DOHH2 (cell line): ENCODE data around the gene FMR1.
A peak's percentile ranks its signal among the peaks of the same experiment; 100 is the strongest.

Source experiments
- H3F3A ChIP-seq: fragments of 200-600 bp; sonication (generic), shearing (Covaris generic); 2 replicates; pipeline ENCODE4 v1.6.0; 2016; ENCODE audit warnings: antibody characterized with exemption, mild to moderate bottlenecking; ENCODE audit not compliant: control insufficient read depth, insufficient read depth
- H3K27ac ChIP-seq: fragments of 200-600 bp; sonication (generic); 2 replicates; pipeline ENCODE4 v1.5.1; 2014; ENCODE audit warnings: low read depth, mild to moderate bottlenecking, low read length, moderate library complexity
- H3K27me3 ChIP-seq: fragments of 200-600 bp; sonication (generic); 2 replicates; pipeline ENCODE4 v1.6.1; 2014; ENCODE audit warnings: mild to moderate bottlenecking, low read length, mixed read lengths; ENCODE audit not compliant: control insufficient read depth
- H3K36me3 ChIP-seq: fragments of 200-600 bp; sonication (generic); 2 replicates; pipeline ENCODE4 v1.6.1; 2014; ENCODE audit warnings: mild to moderate bottlenecking, low read length, moderate library complexity, mixed read lengths; ENCODE audit not compliant: control insufficient read depth
- H3K4me1 ChIP-seq: fragments of 200-600 bp; sonication (generic); 2 replicates; pipeline ENCODE4 v1.6.1; 2014; ENCODE audit warnings: mild to moderate bottlenecking, low read length, mixed read lengths; ENCODE audit not compliant: control insufficient read depth
- H3K4me2 ChIP-seq: fragments of 200-600 bp; sonication (generic); 2 replicates; pipeline ENCODE4 v1.6.0; 2014; ENCODE audit warnings: mild to moderate bottlenecking, low read length, moderate library complexity
- H3K4me3 ChIP-seq: fragments of 200-600 bp; sonication (generic); 2 replicates; pipeline ENCODE4 v1.5.1; 2014; ENCODE audit warnings: mild to moderate bottlenecking, low read length, mixed read lengths
- H3K79me2 ChIP-seq: fragments of 200-600 bp; sonication (generic); 2 replicates; pipeline ENCODE4 v1.6.1; 2014; ENCODE audit warnings: mild to moderate bottlenecking, low read length, mixed read lengths; ENCODE audit not compliant: control insufficient read depth
- H3K9me2 ChIP-seq: fragments of 200-600 bp; sonication (generic); replicated peaks from 2 replicates; pipeline ENCODE4 v1.6.1; 2014; ENCODE audit warnings: mild to moderate bottlenecking, low read length, mixed read lengths; ENCODE audit not compliant: control insufficient read depth
- H3K9me3 ChIP-seq: fragments of 200-600 bp; sonication (generic); 2 replicates; pipeline ENCODE4 v1.6.1; 2014; ENCODE audit warnings: antibody characterized with exemption, low read length, mixed read lengths; ENCODE audit not compliant: control insufficient read depth, insufficient read depth
- H4K20me1 ChIP-seq: fragments of 200-600 bp; sonication (generic); 2 replicates; pipeline ENCODE4 v1.6.0; 2014; ENCODE audit warnings: low read depth, mild to moderate bottlenecking, antibody characterized with exemption, low read length, moderate library complexity; ENCODE audit not compliant: control insufficient read depth, insufficient read depth
- EZH2phosphoT487 ChIP-seq: fragments of 200-600 bp; sonication (generic); IDR thresholded peaks from 2 replicates; pipeline ENCODE4 v1.6.1; 2017; ENCODE audit warnings: borderline replicate concordance, mild to moderate bottlenecking, antibody characterized with exemption, low read length, moderate library complexity, mixed read lengths
- TF ChIP-seq, protein P1 (sequence below): fragments of 200-600 bp; sonication (generic); IDR thresholded peaks from one replicate; pipeline ENCODE4 v1.5.1; 2014; ENCODE audit warnings: antibody characterized with exemption, mild to moderate bottlenecking, low read depth, low read length; ENCODE audit not compliant: poor library complexity, severe bottlenecking

FMR1 gene

DNA sequence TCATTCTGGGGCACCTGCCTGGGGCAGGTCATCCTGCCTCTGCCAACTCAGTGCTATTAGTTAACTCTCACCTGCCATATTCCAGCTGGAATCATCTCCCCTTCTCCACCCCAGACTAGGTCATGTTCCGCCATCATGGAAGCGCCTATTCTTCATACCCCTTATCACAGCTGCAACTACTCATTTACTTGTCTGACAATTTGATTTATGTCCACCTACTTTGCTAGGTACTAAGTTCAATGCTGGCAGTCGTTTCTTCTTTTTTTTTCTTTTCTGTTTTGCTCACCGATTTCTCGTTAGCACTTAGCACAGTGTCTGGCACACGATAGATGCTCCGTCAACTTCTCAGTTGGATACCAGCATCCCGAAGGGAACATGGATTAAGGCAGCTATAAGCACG, 1.1 kb upstream of the FMR1 start:
- no peaks in the 10 kb centered on the region for H3K9me2 ChIP-seq
- H3K27me3 ChIP-seq = no peaks in the 10 kb centered on the region
- no peak overlapping the region for H3K27ac ChIP-seq
- H3K9me3 ChIP-seq = no peaks in the 10 kb centered on the region
- H3K79me2 ChIP-seq = peaks cover 36% of the 10 kb centered on the region
- no peak overlapping the region for H3K4me2 ChIP-seq
- no peak overlapping the region for H3K4me3 ChIP-seq
- no peaks in the 10 kb centered on the region for H3F3A ChIP-seq
- TF ChIP-seq EZH2phosphoT487 = no peak
- TF ChIP-seq, protein P1, sequence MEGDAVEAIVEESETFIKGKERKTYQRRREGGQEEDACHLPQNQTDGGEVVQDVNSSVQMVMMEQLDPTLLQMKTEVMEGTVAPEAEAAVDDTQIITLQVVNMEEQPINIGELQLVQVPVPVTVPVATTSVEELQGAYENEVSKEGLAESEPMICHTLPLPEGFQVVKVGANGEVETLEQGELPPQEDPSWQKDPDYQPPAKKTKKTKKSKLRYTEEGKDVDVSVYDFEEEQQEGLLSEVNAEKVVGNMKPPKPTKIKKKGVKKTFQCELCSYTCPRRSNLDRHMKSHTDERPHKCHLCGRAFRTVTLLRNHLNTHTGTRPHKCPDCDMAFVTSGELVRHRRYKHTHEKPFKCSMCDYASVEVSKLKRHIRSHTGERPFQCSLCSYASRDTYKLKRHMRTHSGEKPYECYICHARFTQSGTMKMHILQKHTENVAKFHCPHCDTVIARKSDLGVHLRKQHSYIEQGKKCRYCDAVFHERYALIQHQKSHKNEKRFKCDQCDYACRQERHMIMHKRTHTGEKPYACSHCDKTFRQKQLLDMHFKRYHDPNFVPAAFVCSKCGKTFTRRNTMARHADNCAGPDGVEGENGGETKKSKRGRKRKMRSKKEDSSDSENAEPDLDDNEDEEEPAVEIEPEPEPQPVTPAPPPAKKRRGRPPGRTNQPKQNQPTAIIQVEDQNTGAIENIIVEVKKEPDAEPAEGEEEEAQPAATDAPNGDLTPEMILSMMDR = no peak
- 0 out of 2 replicates have a peak, but pooled peaks cover 6% of the 10 kb centered on the region for H4K20me1 ChIP-seq
- H3K4me1 ChIP-seq = peaks cover 31% of the 10 kb centered on the region
- no peaks in the 10 kb centered on the region for H3K36me3 ChIP-seq

DNA sequence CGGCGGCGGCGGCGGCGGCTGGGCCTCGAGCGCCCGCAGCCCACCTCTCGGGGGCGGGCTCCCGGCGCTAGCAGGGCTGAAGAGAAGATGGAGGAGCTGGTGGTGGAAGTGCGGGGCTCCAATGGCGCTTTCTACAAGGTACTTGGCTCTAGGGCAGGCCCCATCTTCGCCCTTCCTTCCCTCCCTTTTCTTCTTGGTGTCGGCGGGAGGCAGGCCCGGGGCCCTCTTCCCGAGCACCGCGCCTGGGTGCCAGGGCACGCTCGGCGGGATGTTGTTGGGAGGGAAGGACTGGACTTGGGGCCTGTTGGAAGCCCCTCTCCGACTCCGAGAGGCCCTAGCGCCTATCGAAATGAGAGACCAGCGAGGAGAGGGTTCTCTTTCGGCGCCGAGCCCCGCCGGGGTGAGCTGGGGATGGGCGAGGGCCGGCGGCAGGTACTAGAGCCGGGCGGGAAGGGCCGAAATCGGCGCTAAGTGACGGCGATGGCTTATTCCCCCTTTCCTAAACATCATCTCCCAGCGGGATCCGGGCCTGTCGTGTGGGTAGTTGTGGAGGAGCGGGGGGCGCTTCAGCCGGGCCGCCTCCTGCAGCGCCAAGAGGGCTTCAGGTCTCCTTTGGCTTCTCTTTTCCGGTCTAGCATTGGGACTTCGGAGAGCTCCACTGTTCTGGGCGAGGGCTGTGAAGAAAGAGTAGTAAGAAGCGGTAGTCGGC, 528 bp downstream of the FMR1 start:
- H3K79me2 ChIP-seq = peaks cover 52% of the 10 kb centered on the region
- no peaks in the 10 kb centered on the region for H3F3A ChIP-seq
- H3K4me1 ChIP-seq = peaks cover 37% of the 10 kb centered on the region
- TF ChIP-seq, protein P1 = no peak
- TF ChIP-seq EZH2phosphoT487 = no peak
- H3K4me2 ChIP-seq = peak overlapping the region; percentile 79
- H3K27me3 ChIP-seq = no peaks in the 10 kb centered on the region
- peak overlapping the region; percentile 51 for H3K27ac ChIP-seq
- H4K20me1 ChIP-seq = 0 out of 2 replicates have a peak, but pooled peaks cover 6% of the 10 kb centered on the region
- peak overlapping the region; percentile 78 for H3K4me3 ChIP-seq
- no peaks in the 10 kb centered on the region for H3K9me3 ChIP-seq
- no peaks in the 10 kb centered on the region for H3K9me2 ChIP-seq
- H3K36me3 ChIP-seq = no peaks in the 10 kb centered on the region

DNA sequence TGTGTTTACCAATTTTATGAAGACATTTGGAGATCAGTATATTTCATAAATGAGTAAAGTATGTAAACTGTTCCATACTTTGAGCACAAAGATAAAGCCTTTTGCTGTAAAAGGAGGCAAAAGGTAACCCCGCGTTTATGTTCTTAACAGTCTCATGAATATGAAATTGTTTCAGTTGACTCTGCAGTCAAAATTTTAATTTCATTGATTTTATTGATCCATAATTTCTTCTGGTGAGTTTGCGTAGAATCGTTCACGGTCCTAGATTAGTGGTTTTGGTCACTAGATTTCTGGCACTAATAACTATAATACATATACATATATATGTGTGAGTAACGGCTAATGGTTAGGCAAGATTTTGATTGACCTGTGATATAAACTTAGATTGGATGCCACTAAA, 1.9 kb downstream of the FMR1 start:
- 0 out of 2 replicates have a peak, but pooled peaks cover 4% of the 10 kb centered on the region for H3F3A ChIP-seq
- peaks cover 50% of the 10 kb centered on the region for H3K4me1 ChIP-seq
- H3K4me3 ChIP-seq = peak overlapping the region; percentile 78
- no peaks in the 10 kb centered on the region for H3K9me3 ChIP-seq
- H3K36me3 ChIP-seq = 0 out of 2 replicates have a peak, but pooled peaks cover 4% of the 10 kb centered on the region
- H3K9me2 ChIP-seq = no peaks in the 10 kb centered on the region
- no peak overlapping the region for H3K27ac ChIP-seq
- H3K4me2 ChIP-seq = peak overlapping the region; percentile 79
- H3K27me3 ChIP-seq = no peaks in the 10 kb centered on the region
- TF ChIP-seq, protein P1 = no peak
- peaks cover 64% of the 10 kb centered on the region for H3K79me2 ChIP-seq
- 0 out of 2 replicates have a peak, but pooled peaks cover 6% of the 10 kb centered on the region for H4K20me1 ChIP-seq
